GM10248 (cell line): ENCODE measurements around the gene DMBX1.

Experiments
- CTCF ChIA-PET: fragments of 300-600 bp; sonication (Branson Sonifier 250); formaldehyde crosslinking; extraction: SDS; loops from one replicate; lab custom pipeline; 2021; ENCODE audit warnings: antibody characterized with exemption; lab: Yijun Ruan, JAX
- POLR2A ChIA-PET: fragments of 350-650 bp; sonication (Branson Sonifier 250); formaldehyde crosslinking; extraction: SDS; loops from one replicate; lab custom pipeline; 2020; ENCODE audit warnings: antibody characterized with exemption; lab: Yijun Ruan, JAX
- DNase-seq: peaks from one replicate; pipeline ENCODE4 v3.0.0; 2012; ENCODE audit errors: extremely low spot score
- CTCF ChIP-seq: IDR thresholded peaks from 2 replicates; pipeline ENCODE4 v1.5.1; 2012; ENCODE audit warnings: mild to moderate bottlenecking, low read depth; ENCODE audit errors: extremely low read depth, missing control alignments, control extremely low read depth

Gene DMBX1

GRCh38 chr1:46479744-46480350 lies 9.8 kb upstream of the DMBX1 start:
- ChIA-PET POLR2A (no interaction called here), CTCF (interaction anchor here (0.9 to 12.7 kb wide), 5 partner anchors 11 to 70 kb away, joined by 3 to 169 read pairs (median 3); a partner anchor contains a TSS)
- no peak for DNase-seq
- no peak for TF ChIP-seq CTCF

GRCh38 chr1:46480959-46481646 lies 8.5 kb upstream of the DMBX1 start:
- no peak for DNase-seq
- POLR2A ChIA-PET, result no interaction called here
- CTCF ChIA-PET, result interaction anchor here (1.1 to 12.7 kb wide), 3 partner anchors 34 to 53 kb away, joined by 3 to 169 read pairs (median 3); a partner anchor contains a TSS
- TF ChIP-seq CTCF, result no peak

GRCh38 chr1:46481961-46482360 lies 7.7 kb upstream of the DMBX1 start:
- no peak for DNase-seq
- ChIA-PET POLR2A (no interaction called here), CTCF (interaction anchor here (1.2 to 12.7 kb wide), 2 partner anchors 40 to 52 kb away, joined by 3 to 169 read pairs; a partner anchor contains a TSS)
- no peak for TF ChIP-seq CTCF

DNA sequence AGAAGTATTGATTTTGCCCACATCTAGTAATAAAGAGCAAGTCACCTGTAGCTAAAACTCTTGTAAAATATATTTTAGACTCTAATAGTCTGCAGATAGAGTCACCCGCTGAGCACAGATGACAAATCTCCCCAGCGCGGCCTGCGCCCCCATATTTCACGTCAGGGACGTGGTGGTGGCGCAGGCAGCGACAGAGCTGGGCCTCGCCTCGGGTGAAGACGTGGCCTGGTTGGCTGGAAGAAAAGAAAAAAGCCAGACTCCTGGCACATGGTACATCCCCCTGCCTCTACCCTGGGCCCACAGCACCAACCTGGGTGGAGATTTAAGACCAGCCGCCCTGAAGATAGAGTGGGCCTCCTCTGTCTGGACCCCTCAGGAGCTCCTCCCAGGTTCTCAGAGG lies 6.0 kb upstream of the DMBX1 start:
- DNase-seq, result no peak
- no peak for TF ChIP-seq CTCF
- ChIA-PET POLR2A (no interaction called here), CTCF (interaction anchor here (0.9 to 12.7 kb wide), 2 partner anchors 38 to 50 kb away, joined by 3 to 169 read pairs; a partner anchor contains a TSS)

- ChIA-PET CTCF (interaction anchor here (12.7 kb wide), 1 partner anchor 49 kb away, joined by 169 read pairs; a partner anchor contains a TSS), POLR2A (no interaction called here)
- DNase-seq, result no peak
- TF ChIP-seq CTCF, result no peak
Observed at GRCh38 chr1:46484783-46485490, 4.7 kb upstream of the DMBX1 start.
